ENCODE results near the gene SEMA6A. TPM values are rescaled to one million over a fixed set of nuclear protein-coding genes. Genes with fewer than 3 reads are reported as not detected.

Gene SEMA6A
- total RNA-seq, 2 experiments from 2014 or later, result not detected

DNA sequence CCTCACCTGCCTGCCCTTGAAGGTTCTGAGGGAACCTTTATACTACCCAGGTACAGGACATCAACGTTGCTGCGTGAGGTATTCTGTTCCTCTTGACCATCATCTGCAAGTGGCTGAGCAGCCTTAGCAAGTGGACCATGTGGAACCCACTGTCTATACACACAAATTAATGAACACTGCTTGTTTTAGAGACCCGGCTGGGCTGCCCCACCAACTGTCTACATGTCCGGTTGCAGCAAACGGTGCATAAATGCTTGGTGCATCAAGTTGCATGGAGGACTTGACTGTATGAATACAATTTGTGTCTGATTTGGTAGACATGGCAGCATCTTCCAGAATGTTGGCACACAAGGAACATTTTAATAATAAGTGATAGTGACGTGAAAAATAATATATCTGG, 65.8 kb downstream of the SEMA6A start:
- no peaks in the 10 kb centered on the region for H3K4me1 Mint-ChIP-seq

GRCh38 chr5:116507941-116508655, 66.5 kb downstream of the SEMA6A start:
- Mint-ChIP-seq H3K4me3 (no peak overlapping the region), H3K27me3 (no peaks in the 10 kb centered on the region), H3K9me3 (no peaks in the 10 kb centered on the region), H3K27ac (no peak overlapping the region), H3K36me3 (no peaks in the 10 kb centered on the region), H3K4me1 (no peaks in the 10 kb centered on the region)
- no peak for DNase-seq

More for the DNA sequence above, 65.8 kb downstream of the SEMA6A start:
- Mint-ChIP-seq H3K36me3 (peaks cover 4% of the 10 kb centered on the region), H3K4me3 (no peak overlapping the region), H3K27me3 (no peaks in the 10 kb centered on the region), H3K9me3 (peaks cover 3% of the 10 kb centered on the region), H3K27ac (no peak overlapping the region)
- DNase-seq, result no peak

DNA sequence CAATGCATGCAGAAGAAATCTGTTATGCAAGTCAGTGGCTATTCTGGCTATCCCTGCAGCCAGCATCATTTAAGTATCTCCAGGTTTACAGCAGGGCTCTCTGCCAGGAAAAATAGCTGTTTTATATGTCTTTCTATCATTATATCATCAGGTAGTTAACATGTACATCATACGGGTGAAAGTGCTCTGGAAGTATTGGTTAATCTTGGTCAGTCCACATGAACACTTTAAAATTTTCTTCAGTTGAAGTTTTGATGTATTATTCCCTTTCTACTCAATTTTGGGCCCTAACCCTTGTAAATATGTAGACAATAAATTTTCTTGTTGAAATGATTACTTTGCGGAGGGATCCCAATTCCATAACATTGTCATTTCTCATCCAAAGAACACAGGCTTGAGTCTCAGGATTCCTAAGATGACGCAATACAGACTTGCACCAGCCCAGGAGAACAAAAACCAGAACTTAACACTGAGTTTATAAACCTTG, 67.5 kb downstream of the SEMA6A start:
- Mint-ChIP-seq H3K9me3 (no peaks in the 10 kb centered on the region), H3K27me3 (no peaks in the 10 kb centered on the region), H3K4me3 (no peak overlapping the region), H3K4me1 (no peaks in the 10 kb centered on the region), H3K27ac (no peak overlapping the region), H3K36me3 (no peaks in the 10 kb centered on the region)
- no peak for DNase-seq

DNA sequence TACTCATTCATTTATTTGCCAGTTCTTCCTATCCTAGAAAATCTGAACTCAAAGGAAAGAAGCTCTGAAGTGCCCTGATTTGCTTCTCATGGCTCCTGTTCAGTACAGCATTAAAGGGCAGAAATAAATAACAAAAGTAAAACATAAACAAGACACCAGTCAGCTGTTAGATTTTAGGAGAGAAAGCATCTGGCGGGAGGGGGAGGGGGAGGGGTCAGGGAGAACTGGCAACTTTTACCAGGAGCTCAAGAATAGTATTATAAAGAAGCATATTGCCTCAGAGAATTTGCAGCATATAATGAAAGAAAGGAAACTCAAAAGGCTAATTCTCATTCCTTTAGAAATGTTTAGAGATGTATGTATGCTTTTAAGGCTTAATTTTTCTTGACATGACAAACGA, 68.1 kb downstream of the SEMA6A start:
- Mint-ChIP-seq H3K4me1 (no peaks in the 10 kb centered on the region), H3K27me3 (no peaks in the 10 kb centered on the region), H3K4me3 (no peak overlapping the region), H3K27ac (no peak overlapping the region), H3K9me3 (no peaks in the 10 kb centered on the region), H3K36me3 (no peaks in the 10 kb centered on the region)
- DNase-seq, result no peak

GRCh38 chr5:116504593-116505166, 69.9 kb downstream of the SEMA6A start:
- Mint-ChIP-seq H3K27me3 (no peaks in the 10 kb centered on the region), H3K4me1 (no peaks in the 10 kb centered on the region), H3K27ac (no peak overlapping the region), H3K4me3 (no peak overlapping the region), H3K9me3 (no peaks in the 10 kb centered on the region), H3K36me3 (peaks cover 1% of the 10 kb centered on the region)
- no peak for DNase-seq

GRCh38 chr5:116502616-116503015, 72.0 kb downstream of the SEMA6A start:
- Mint-ChIP-seq H3K4me1 (no peaks in the 10 kb centered on the region), H3K9me3 (no peaks in the 10 kb centered on the region)

DNA sequence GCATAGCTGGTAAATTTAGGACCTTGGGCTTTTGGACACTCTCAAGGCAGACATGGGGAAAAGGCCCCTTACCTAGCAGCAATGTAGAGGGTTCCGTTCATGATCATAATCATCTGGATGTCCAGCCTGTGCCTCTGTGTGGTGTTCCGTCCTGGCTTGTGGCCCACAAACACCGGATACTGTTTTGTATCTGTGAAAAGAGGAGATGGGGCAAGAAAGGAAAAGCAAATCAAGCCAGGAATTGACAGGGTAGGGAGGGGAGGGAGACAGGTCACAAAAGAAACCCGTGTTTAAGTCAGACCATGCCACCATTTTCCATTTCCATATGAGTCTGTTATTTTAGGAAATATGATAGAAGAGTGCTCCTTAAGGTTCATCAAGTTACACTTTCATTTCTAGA, 72.5 kb downstream of the SEMA6A start:
- H3K36me3 Mint-ChIP-seq, result peaks cover 1% of the 10 kb centered on the region
- H3K27me3 Mint-ChIP-seq, result no peaks in the 10 kb centered on the region
- no peaks in the 10 kb centered on the region for H3K9me3 Mint-ChIP-seq
- H3K4me1 Mint-ChIP-seq, result no peaks in the 10 kb centered on the region
- no peak overlapping the region for H3K4me3 Mint-ChIP-seq
- no peak for DNase-seq
- H3K27ac Mint-ChIP-seq, result no peak overlapping the region

More at GRCh38 chr5:116502616-116503015, 72.0 kb downstream of the SEMA6A start:
- DNase-seq, result no peak
- H3K27me3 Mint-ChIP-seq, result no peaks in the 10 kb centered on the region
- no peak overlapping the region for H3K27ac Mint-ChIP-seq
- H3K4me3 Mint-ChIP-seq, result no peak overlapping the region
- peaks cover 1% of the 10 kb centered on the region for H3K36me3 Mint-ChIP-seq

- Mint-ChIP-seq H3K27ac (no peak overlapping the region), H3K36me3 (peaks cover 4% of the 10 kb centered on the region), H3K4me3 (no peak overlapping the region), H3K27me3 (no peaks in the 10 kb centered on the region), H3K9me3 (no peaks in the 10 kb centered on the region), H3K4me1 (no peaks in the 10 kb centered on the region)
- DNase-seq, result no peak
Measured at GRCh38 chr5:116498503-116499048, 76.0 kb downstream of the SEMA6A start.

DNA sequence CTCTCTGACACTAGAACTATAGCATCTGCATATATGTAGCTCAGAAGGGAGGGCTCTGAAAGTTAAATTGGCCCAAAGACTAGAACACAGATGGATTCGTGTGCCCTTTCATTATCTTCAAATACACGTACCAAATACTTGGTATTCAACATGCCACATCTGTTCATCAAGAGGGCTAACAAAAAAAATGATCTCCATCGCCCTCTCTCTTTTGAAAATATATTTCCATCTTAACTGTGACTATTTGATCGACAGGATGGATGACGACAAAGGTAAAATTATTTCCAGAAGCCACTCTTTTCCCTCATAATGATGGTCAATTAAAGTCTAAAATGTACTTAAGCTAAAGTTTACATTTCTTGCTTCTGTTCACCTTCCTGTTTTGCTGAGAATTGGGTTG, 77.0 kb downstream of the SEMA6A start:
- Mint-ChIP-seq H3K27me3 (no peaks in the 10 kb centered on the region), H3K27ac (no peak overlapping the region), H3K9me3 (no peaks in the 10 kb centered on the region), H3K4me1 (no peaks in the 10 kb centered on the region), H3K36me3 (peaks cover 4% of the 10 kb centered on the region), H3K4me3 (no peak overlapping the region)
- DNase-seq, result no peak

- no peak overlapping the region for H3K4me3 Mint-ChIP-seq
- peaks cover 3% of the 10 kb centered on the region for H3K36me3 Mint-ChIP-seq
- H3K9me3 Mint-ChIP-seq, result no peaks in the 10 kb centered on the region
- H3K27ac Mint-ChIP-seq, result no peak overlapping the region
- no peaks in the 10 kb centered on the region for H3K27me3 Mint-ChIP-seq
- peaks cover 15% of the 10 kb centered on the region for H3K4me1 Mint-ChIP-seq
- no peak for DNase-seq
Measured at GRCh38 chr5:116495786-116496357, 78.8 kb downstream of the SEMA6A start.

DNA sequence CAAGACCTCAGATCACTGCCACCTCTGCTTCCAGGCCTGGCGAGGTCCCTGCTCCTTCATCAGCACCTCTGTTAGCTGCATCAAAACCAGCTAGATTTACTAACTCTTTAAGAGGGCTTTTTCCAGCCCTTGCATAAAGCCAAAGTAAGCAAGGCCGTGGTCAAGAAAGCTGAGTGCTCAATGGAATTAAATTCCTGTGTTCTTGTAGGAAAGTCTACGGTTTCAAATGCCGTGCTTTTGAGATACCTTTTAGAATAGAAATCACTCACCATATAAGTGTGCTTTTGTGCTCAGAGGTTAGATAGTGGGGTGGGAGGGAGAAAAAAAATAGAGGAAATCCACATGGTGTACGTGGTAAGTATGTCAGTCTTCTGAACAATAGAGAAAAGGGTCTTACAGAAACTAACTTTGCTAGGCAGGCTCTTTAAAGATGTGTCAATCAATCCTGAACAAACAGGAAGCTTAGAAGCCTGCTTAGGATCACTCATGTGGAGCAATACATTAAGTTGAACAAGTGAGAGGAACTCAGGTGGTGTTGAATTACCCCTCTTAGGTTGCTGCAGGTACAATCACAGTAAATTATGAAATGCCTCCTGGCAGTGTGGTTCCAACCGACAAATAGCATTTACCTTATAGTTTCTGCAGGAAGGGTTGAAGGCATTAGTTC, 79.7 kb downstream of the SEMA6A start:
- H3K36me3 Mint-ChIP-seq, result peaks cover 2% of the 10 kb centered on the region
- no peaks in the 10 kb centered on the region for H3K27me3 Mint-ChIP-seq
- peaks cover 15% of the 10 kb centered on the region for H3K4me1 Mint-ChIP-seq

GRCh38 chr5:116492776-116493175, 81.8 kb downstream of the SEMA6A start:
- no peak for DNase-seq
- no peaks in the 10 kb centered on the region for H3K9me3 Mint-ChIP-seq
- no peaks in the 10 kb centered on the region for H3K27me3 Mint-ChIP-seq
- no peak overlapping the region for H3K4me3 Mint-ChIP-seq
- peaks cover 15% of the 10 kb centered on the region for H3K4me1 Mint-ChIP-seq
- H3K27ac Mint-ChIP-seq, result no peak overlapping the region
- peaks cover 2% of the 10 kb centered on the region for H3K36me3 Mint-ChIP-seq

More for the DNA sequence above, 79.7 kb downstream of the SEMA6A start:
- no peak for DNase-seq
- Mint-ChIP-seq H3K4me3 (no peak overlapping the region), H3K9me3 (no peaks in the 10 kb centered on the region), H3K27ac (no peak overlapping the region)

- peaks cover 15% of the 10 kb centered on the region for H3K4me1 Mint-ChIP-seq
Measured at GRCh38 chr5:116492016-116492623, 82.5 kb downstream of the SEMA6A start.

DNA sequence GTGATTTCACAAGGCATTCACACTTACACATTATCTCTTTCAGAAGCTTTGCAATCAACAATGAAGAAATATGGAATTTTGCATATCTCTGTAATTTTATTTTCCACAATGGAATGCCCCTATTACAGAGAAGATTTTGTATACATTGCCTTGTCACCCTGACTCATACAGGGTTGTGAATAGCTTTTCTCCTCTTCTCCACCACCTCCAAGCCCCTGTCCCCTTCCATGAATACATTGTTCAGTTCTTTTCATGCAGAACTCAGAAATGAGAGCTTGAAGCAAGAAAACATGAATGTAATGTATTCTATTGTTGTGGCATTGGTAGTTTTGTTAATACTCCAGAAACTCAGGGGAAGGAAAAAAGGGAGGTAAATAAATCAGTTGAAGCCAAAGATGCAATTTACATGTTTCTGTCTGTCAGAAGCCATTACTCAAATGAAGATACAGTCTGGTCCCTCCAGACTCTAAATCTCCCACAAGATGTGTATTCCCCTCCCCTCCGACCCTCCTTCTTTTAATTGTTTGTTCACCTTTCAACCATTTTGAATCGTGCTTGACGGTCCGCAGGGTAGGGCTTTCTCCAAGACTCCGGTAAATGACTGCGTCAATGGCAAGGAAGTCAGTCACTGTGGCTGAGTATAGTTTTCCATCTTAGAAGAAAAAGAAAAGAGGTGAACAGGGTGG, 86.1 kb downstream of the SEMA6A start:
- Mint-ChIP-seq H3K36me3 (no peaks in the 10 kb centered on the region), H3K4me3 (no peak overlapping the region), H3K27ac (no peak overlapping the region), H3K4me1 (peaks cover 15% of the 10 kb centered on the region), H3K27me3 (no peaks in the 10 kb centered on the region), H3K9me3 (no peaks in the 10 kb centered on the region)
- DNase-seq, result no peak

More at GRCh38 chr5:116492016-116492623, 82.5 kb downstream of the SEMA6A start:
- no peaks in the 10 kb centered on the region for H3K9me3 Mint-ChIP-seq
- peaks cover 2% of the 10 kb centered on the region for H3K36me3 Mint-ChIP-seq
- no peaks in the 10 kb centered on the region for H3K27me3 Mint-ChIP-seq
- no peak overlapping the region for H3K27ac Mint-ChIP-seq
- no peak overlapping the region for H3K4me3 Mint-ChIP-seq
- no peak for DNase-seq
